Measurements from ENCODE around the gene PMS1.

- no peak for TF ChIP-seq CTCF (IDR thresholded peaks at IDR 0.05)
- TF ChIP-seq EZH2 (IDR thresholded peaks at IDR 0.05; ENCODE audit: borderline replicate concordance, insufficient read depth, low read depth, low read length, poor library complexity, severe bottlenecking): no peak
Observed at GRCh38 chr2:189866296-189866695, 82.0 kb downstream of the PMS1 start.
